Measurements from ENCODE around the gene ZNF831.

The ZNF831 gene

GRCh38 chr20:59144831-59145196, 18.8 kb upstream of the ZNF831 start:
- Histone ChIP-seq H3K27ac (ENCODE audit: low read depth, low read length) (no peak overlapping the region), H3K27me3 (ENCODE audit: control insufficient read depth, insufficient read depth, low read length) (no peaks in the 10 kb centered on the region), H3K36me3 (ENCODE audit: control insufficient read depth, insufficient read depth, low read length) (no peaks in the 10 kb centered on the region), H3K4me3 (ENCODE audit: low read length) (no peak overlapping the region), H3K9ac (ENCODE audit: low read length) (no peak overlapping the region), H3K4me1 (ENCODE audit: control insufficient read depth, insufficient read depth, low read length) (no peaks in the 10 kb centered on the region)

- no peak overlapping the region for H3K27ac ChIP-seq (ENCODE audit: low read depth, low read length)
- no peak overlapping the region for H3K9ac ChIP-seq (ENCODE audit: low read length)
- no peaks in the 10 kb centered on the region for H3K4me1 ChIP-seq (ENCODE audit: control insufficient read depth, insufficient read depth, low read length)
- no peak overlapping the region for H3K4me3 ChIP-seq (ENCODE audit: low read length)
- H3K36me3 ChIP-seq (ENCODE audit: control insufficient read depth, insufficient read depth, low read length) = no peaks in the 10 kb centered on the region
- H3K27me3 ChIP-seq (ENCODE audit: control insufficient read depth, insufficient read depth, low read length) = no peaks in the 10 kb centered on the region
These were observed 18.2 kb upstream of the ZNF831 start for GRCh38 chr20:59145247-59145923.

- Histone ChIP-seq H3K27me3 (ENCODE audit: control insufficient read depth, insufficient read depth, low read length) (no peaks in the 10 kb centered on the region), H3K36me3 (ENCODE audit: control insufficient read depth, insufficient read depth, low read length) (no peaks in the 10 kb centered on the region), H3K4me1 (ENCODE audit: control insufficient read depth, insufficient read depth, low read length) (no peaks in the 10 kb centered on the region), H3K9ac (ENCODE audit: low read length) (no peak overlapping the region), H3K4me3 (ENCODE audit: low read length) (peak overlapping the region; percentile 42), H3K27ac (ENCODE audit: low read depth, low read length) (no peak overlapping the region)
These were observed 17.5 kb upstream of the ZNF831 start for GRCh38 chr20:59145924-59146779.

GRCh38 chr20:59146780-59147565, 16.6 kb upstream of the ZNF831 start:
- no peak overlapping the region for H3K9ac ChIP-seq (ENCODE audit: low read length)
- H3K4me1 ChIP-seq (ENCODE audit: control insufficient read depth, insufficient read depth, low read length) = no peaks in the 10 kb centered on the region
- peak overlapping the region; percentile 42 for H3K4me3 ChIP-seq (ENCODE audit: low read length)
- H3K27ac ChIP-seq (ENCODE audit: low read depth, low read length) = no peak overlapping the region
- H3K36me3 ChIP-seq (ENCODE audit: control insufficient read depth, insufficient read depth, low read length) = no peaks in the 10 kb centered on the region
- no peaks in the 10 kb centered on the region for H3K27me3 ChIP-seq (ENCODE audit: control insufficient read depth, insufficient read depth, low read length)

- Histone ChIP-seq H3K36me3 (ENCODE audit: control insufficient read depth, insufficient read depth, low read length) (no peaks in the 10 kb centered on the region), H3K4me3 (ENCODE audit: low read length) (no peak overlapping the region), H3K4me1 (ENCODE audit: control insufficient read depth, insufficient read depth, low read length) (no peaks in the 10 kb centered on the region), H3K27ac (ENCODE audit: low read depth, low read length) (no peak overlapping the region), H3K9ac (ENCODE audit: low read length) (no peak overlapping the region), H3K27me3 (ENCODE audit: control insufficient read depth, insufficient read depth, low read length) (no peaks in the 10 kb centered on the region)
These were observed 16.0 kb upstream of the ZNF831 start for GRCh38 chr20:59147586-59147985.

GRCh38 chr20:59148701-59149493, 14.7 kb upstream of the ZNF831 start:
- Histone ChIP-seq H3K27me3 (ENCODE audit: control insufficient read depth, insufficient read depth, low read length) (no peaks in the 10 kb centered on the region), H3K4me1 (ENCODE audit: control insufficient read depth, insufficient read depth, low read length) (no peaks in the 10 kb centered on the region), H3K36me3 (ENCODE audit: control insufficient read depth, insufficient read depth, low read length) (no peaks in the 10 kb centered on the region), H3K4me3 (ENCODE audit: low read length) (no peak overlapping the region), H3K27ac (ENCODE audit: low read depth, low read length) (no peak overlapping the region), H3K9ac (ENCODE audit: low read length) (no peak overlapping the region)

GRCh38 chr20:59149678-59150504, 13.7 kb upstream of the ZNF831 start:
- Histone ChIP-seq H3K27ac (ENCODE audit: low read depth, low read length) (no peak overlapping the region), H3K4me3 (ENCODE audit: low read length) (no peak overlapping the region), H3K27me3 (ENCODE audit: control insufficient read depth, insufficient read depth, low read length) (no peaks in the 10 kb centered on the region), H3K36me3 (ENCODE audit: control insufficient read depth, insufficient read depth, low read length) (no peaks in the 10 kb centered on the region), H3K4me1 (ENCODE audit: control insufficient read depth, insufficient read depth, low read length) (no peaks in the 10 kb centered on the region), H3K9ac (ENCODE audit: low read length) (no peak overlapping the region)

- H3K4me3 ChIP-seq (ENCODE audit: low read length) = no peak overlapping the region
- no peaks in the 10 kb centered on the region for H3K36me3 ChIP-seq (ENCODE audit: control insufficient read depth, insufficient read depth, low read length)
- no peaks in the 10 kb centered on the region for H3K27me3 ChIP-seq (ENCODE audit: control insufficient read depth, insufficient read depth, low read length)
- no peak overlapping the region for H3K27ac ChIP-seq (ENCODE audit: low read depth, low read length)
- H3K4me1 ChIP-seq (ENCODE audit: control insufficient read depth, insufficient read depth, low read length) = no peaks in the 10 kb centered on the region
- H3K9ac ChIP-seq (ENCODE audit: low read length) = no peak overlapping the region
These were observed 12.8 kb upstream of the ZNF831 start for GRCh38 chr20:59150821-59151251.

GRCh38 chr20:59151391-59151790, 12.2 kb upstream of the ZNF831 start:
- H3K36me3 ChIP-seq (ENCODE audit: control insufficient read depth, insufficient read depth, low read length) = no peaks in the 10 kb centered on the region
- no peak overlapping the region for H3K4me3 ChIP-seq (ENCODE audit: low read length)
- H3K4me1 ChIP-seq (ENCODE audit: control insufficient read depth, insufficient read depth, low read length) = no peaks in the 10 kb centered on the region
- H3K27me3 ChIP-seq (ENCODE audit: control insufficient read depth, insufficient read depth, low read length) = no peaks in the 10 kb centered on the region
- no peak overlapping the region for H3K9ac ChIP-seq (ENCODE audit: low read length)
- H3K27ac ChIP-seq (ENCODE audit: low read depth, low read length) = no peak overlapping the region

GRCh38 chr20:59151820-59152219, 11.8 kb upstream of the ZNF831 start:
- H3K4me3 ChIP-seq (ENCODE audit: low read length) = no peak overlapping the region
- no peaks in the 10 kb centered on the region for H3K4me1 ChIP-seq (ENCODE audit: control insufficient read depth, insufficient read depth, low read length)
- H3K9ac ChIP-seq (ENCODE audit: low read length) = no peak overlapping the region
- H3K36me3 ChIP-seq (ENCODE audit: control insufficient read depth, insufficient read depth, low read length) = no peaks in the 10 kb centered on the region
- H3K27me3 ChIP-seq (ENCODE audit: control insufficient read depth, insufficient read depth, low read length) = no peaks in the 10 kb centered on the region
- no peak overlapping the region for H3K27ac ChIP-seq (ENCODE audit: low read depth, low read length)

- H3K36me3 ChIP-seq (ENCODE audit: control insufficient read depth, insufficient read depth, low read length) = no peaks in the 10 kb centered on the region
- no peak overlapping the region for H3K4me3 ChIP-seq (ENCODE audit: low read length)
- H3K9ac ChIP-seq (ENCODE audit: low read length) = no peak overlapping the region
- no peaks in the 10 kb centered on the region for H3K27me3 ChIP-seq (ENCODE audit: control insufficient read depth, insufficient read depth, low read length)
- H3K27ac ChIP-seq (ENCODE audit: low read depth, low read length) = no peak overlapping the region
- H3K4me1 ChIP-seq (ENCODE audit: control insufficient read depth, insufficient read depth, low read length) = no peaks in the 10 kb centered on the region
These were observed 10.9 kb upstream of the ZNF831 start for GRCh38 chr20:59152559-59153354.

All from rectal smooth muscle tissue (tissue), 1 donor.